Stimulated activated CD4-positive, alpha-beta T cell treated with anti-CD3 and anti-CD28 coated beads, Interleukin-4, amount 100 ng/mL, for 24 hours (primary cell): ENCODE data around the gene TRIM40.
"Not testable (repeated sequence)": the region's sequence is repeated elsewhere in the genome, so short reads cannot be mapped to it uniquely, and the experiment has no call there.

ENCODE experiments used
- DNase-seq: peaks from one replicate; pipeline ENCODE4 v3.0.0-alpha.2; 2020

Gene TRIM40

GRCh38 chr6:30113841-30114240, 22.1 kb upstream of the TRIM40 start:
- DNase-seq = no peak

GRCh38 chr6:30116724-30117123, 19.2 kb upstream of the TRIM40 start:
- DNase-seq = no peak

GRCh38 chr6:30118691-30119090, 17.2 kb upstream of the TRIM40 start:
- not testable (repeated sequence) for DNase-seq

DNA sequence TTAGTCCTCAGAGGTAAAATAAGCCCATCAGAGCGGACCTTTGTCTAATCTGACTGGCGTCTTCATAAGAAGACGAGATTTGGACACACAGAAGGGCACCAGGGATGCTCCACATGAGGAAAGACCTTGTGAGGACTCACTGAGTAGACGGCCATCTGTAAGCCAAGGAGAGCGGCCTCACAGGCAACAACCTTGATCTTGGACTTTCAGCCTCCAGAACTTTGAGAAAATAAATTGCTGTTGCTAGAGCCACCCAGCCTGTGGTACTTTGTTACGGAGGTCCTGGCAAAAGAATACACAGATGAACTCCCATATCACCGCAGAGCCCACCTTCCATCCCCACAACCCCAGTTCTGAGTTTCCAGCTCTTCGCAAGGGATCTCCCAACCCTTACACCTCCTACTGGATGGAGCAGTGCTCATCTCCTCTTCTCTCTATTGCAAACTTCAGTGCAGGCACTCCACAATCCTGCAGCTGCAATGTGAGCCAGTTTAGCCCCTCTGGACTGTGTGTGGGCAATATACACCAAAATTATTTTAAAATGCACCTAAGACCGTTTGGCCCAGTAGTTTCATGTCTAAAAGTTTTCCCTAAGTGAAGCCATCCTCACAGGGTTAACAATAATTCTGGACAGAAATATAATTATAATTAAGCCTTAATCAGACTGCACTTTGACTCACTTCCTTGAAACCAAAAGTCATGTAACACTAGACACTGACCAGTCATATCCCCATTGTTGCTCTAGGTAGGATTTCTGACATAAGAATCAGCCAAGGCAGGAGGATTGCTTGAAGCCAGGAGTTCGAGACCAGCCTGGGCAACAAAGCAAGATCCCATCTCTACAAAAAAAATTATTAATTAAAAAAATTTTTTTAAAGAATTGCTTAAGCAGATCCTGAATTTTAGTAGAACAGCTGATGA, 14.2 kb upstream of the TRIM40 start:
- no peak for DNase-seq

DNA sequence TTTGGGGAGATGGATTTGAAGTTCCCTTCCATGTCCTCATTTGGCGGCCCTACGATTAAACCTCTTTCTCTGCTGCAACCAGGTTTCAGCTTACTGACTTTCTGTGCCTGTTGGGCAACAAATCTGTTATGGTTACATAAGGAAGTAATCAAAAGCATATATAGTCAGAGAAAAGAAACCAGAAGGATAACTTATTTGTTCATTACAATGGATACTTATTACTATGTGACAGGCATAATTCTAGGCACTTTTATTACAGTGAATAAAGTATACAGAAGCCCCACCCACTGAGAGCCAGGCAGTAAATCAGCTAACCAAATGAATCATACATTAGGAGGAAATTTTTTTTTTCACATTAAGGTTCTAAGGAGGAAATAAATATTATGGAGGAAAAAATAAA, 13.4 kb upstream of the TRIM40 start:
- no peak for DNase-seq

DNA sequence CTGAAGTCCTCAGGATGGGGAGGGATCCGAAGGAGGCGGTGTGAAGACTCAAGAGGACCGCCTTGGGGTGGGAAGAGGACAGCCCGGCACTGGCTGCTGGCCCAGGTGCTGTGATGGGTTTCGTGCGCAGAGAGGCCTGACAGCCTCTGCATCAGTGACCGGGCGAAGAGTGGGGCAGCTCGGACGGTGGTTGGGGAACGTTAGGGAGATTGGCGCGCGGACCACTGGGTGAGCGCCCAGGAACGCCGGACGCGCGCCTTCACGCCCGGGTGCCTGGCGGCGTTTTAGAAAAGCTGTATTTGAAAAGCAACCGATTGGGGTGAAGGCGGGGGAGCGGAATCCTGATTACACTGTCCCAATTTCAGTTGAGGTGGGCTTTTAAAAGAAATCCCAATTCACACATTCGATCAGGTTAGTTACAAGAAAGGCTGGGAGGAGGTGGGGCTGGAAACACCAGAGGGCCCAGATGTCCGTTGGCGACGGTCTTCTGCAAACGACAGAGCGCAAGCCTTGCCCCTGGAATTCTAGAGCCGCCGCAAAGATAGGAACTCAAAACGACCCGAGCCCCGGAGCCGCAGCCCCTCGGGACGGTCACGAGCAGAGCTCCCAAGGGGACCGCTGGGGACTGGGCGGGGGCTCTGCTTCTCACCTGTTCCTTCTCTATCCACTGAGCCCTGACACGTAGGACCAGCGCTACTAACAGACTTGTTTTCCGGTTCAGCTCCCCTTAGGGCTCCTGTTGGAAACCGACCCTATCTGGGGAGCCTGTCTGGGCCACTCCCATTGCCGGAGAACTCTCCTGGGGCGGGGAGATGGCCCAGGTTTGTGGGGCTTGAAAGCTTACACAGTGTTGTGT, 8.5 kb upstream of the TRIM40 start:
- DNase-seq = no peak

DNA sequence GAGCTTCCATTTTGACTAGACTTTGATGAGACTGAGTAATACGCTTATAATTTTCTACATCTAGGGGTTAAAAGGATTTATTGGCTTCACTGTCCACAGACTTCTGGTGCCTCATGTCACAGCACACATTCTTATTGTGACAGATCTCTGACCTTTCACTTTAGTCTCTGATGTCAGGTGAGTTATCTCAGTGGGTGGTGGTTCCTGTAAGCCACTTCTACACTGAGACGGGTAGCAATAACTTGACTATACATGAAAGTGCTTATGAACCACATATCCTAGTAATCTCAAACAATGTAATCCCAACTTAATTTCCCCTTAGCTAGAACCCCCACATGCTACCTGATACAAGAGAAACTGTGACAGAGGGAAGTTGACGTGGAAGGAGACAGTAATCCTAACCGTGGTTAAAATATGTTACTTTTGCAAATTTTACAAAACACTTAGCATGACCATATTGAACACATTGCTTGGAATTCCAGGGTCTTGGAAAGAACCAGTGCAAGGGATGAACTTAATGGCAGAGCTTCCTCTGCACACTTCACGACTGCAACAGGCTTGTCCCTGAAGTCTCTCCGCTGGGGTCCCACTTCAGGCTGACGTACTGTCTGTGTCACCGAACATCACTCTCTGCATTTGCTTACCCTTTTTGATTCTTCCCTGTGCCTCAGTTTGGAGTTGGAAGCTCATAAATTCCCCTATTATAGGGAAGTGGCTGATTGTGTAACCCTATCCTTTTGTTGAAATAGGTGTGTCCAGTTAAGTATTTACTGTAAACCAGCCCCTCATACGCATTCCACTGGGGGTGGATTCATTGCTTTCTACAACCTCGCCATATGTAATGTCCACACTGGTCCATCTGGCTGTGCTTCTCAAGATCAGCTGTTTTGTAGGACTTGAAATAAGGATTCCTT, 6.4 kb upstream of the TRIM40 start:
- no peak for DNase-seq

DNA sequence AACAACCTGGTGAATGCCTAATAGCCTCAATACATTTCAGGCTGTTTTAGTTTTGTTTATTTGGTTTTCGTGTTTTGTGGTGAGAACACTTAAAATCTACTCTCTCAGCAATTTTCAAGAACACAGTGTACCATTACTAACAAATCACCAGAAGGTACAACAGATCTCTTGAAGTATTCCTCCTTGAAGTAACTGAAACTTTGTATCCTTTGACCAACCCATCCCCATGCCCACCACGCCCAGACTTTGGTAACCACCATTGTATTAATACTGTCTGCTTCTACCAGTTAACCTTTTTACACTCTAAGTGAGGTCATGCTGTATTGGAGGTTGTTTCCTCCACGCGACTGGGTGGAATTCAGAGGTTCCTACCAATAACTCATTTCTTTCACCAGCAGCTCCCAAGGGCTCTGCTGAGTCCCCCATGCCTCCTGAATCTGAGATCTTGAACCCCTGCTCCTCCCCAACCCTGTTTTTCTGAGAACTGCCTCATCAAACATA, 5.7 kb upstream of the TRIM40 start:
- DNase-seq = no peak

GRCh38 chr6:30130887-30131862, 4.8 kb upstream of the TRIM40 start:
- peak; percentile 76 for DNase-seq

DNA sequence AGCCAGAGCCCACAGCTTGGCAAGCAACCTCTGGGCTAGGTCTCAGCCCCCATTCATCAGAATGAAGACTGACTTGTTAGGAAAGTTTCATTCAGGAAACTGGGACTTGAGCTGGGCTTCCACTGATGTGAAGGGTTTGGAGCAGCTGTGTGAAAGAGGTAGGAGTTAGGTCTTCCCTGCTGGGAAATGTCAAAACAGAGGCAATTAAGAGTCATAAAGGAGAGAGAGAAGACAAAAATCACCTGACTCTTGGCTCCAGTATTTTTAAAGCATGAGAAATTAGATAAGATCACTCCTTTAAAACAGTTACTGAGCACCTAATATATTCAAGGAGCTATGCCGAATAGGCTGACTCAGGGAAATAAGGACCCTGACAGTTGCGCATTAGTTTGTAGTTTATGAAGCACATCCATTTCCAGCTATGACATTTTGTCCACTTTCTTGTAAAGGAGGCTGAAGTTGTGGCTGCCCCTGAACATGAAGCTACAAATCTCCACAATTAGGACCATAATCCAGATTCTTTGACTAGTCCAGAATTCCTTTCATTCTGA, 3.9 kb upstream of the TRIM40 start:
- DNase-seq = no peak

DNA sequence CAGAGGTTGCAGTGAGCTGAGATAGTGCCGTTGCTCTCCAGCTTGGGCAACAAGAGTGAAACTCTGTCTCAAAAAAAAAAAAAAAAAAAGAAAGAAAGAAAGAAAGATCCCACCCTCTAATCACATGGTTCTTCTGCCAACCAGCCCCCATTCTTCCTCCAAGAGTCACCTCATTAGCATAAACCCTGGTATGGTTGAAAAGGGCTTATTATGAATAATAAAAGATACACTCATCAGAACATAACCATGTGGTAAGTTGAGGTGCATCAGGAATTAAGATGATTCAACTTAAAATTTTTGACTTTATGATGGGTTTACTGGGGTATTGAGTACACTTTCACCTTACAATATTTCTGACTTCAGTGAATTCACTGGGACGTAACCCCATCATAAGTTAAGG, 793 bp upstream of the TRIM40 start:
- no peak for DNase-seq

- no peak for DNase-seq
These were observed 788 bp downstream of the TRIM40 start for GRCh38 chr6:30136570-30137286.

GRCh38 chr6:30140240-30140639, 4.3 kb downstream of the TRIM40 start:
- not testable (repeated sequence) for DNase-seq

- no peak for DNase-seq
These were observed 6.7 kb downstream of the TRIM40 start for GRCh38 chr6:30142665-30143064.

DNA sequence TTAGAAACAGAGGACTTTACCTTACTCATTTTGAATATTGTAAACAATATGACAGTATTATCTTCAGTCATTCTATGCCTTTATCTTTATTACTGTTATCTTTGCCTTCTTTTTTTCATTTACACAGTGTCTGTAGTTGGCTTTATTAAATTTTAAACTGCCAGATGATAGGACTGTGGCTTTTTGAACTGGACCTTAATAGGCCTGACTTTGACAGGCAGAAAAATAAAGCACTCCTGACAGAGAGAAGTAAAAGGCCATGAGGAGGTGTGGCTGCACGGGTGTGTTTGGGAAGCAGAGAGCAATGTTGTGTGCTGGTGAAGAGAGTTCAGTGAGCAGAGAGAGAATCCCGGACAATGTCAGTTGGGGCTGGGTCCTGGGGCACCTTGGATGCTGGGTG, 7.8 kb downstream of the TRIM40 start:
- DNase-seq = no peak

DNA sequence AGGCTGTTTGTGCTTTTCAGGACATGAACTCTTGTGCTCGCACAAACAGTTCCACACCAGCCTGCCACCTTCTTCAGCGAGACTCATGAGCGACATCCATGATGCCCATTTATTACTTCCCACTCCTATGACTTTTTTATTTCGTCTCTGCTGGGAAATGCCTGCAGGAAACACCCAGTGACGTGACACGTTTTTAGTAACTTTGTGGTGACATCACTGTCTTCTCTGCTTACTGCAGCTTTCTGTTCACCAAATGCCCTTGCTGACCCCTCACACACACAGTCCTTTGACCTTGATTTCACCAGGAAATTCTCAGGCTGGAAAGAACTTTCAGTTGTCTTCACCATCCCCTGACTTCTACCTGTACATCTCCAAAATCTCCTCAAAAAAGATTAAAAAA, 8.9 kb downstream of the TRIM40 start:
- DNase-seq = no peak

- no peak for DNase-seq
These were observed 9.9 kb downstream of the TRIM40 start for GRCh38 chr6:30145818-30146217.

DNA sequence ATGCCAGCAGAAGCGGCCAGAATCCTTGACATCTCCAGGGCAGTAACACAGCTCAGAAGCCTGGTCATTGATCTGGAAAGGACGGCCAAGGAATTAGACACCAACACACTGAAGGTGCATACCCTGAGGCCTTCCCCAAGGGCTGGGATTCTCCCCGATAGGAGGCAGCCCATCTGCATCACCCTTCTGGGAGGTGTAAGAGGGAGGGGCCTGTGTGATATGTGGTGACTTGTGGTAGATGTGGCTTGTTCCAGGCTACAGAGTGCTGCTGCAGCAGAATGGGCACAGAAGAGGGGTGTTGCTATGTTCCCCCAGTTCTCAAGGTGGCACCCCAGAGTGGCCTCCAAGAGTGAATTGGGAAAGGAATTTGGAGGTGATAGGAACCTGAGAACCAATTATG, 11.2 kb downstream of the TRIM40 start:
- no peak for DNase-seq

DNA sequence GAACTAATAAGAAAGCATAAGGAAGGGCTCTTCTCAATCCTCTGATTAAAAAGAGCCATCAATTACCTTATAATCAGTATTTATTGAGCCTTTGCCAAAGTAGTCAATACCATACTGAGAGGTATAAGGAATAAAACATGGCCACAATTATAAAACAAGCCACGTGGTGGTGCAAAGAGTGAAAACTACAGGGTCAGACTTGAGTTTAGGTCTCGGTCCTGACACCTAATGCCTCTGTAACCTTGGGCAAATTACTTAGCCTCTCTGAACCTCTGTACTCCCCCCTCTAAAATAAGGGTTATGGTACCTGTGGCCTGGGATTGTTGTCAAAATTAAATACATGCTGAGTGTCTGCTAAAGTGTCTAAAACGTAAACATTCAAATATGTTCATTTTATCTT, 13.3 kb downstream of the TRIM40 start:
- DNase-seq = no peak

- no peak for DNase-seq
These were observed 14.1 kb downstream of the TRIM40 start for GRCh38 chr6:30149858-30150550.
